GM18505 (cell line): ENCODE measurements around the gene TMEM35A.
"Not testable (repeated sequence)": the region's sequence is repeated elsewhere in the genome, so short reads cannot be mapped to it uniquely, and the experiment has no call there.

ENCODE experiments used
- ATAC-seq: cut with Tn5 transposase; IDR thresholded peaks from one replicate; pipeline ENCODE4 v1.9.1; 2021; ENCODE audit not compliant: unreplicated experiment
- POLR2A ChIP-seq: IDR thresholded peaks from 4 replicates; pipeline ENCODE4 v1.6.1; 2011; ENCODE audit warnings: borderline replicate concordance; ENCODE audit not compliant: insufficient read depth, insufficient read length; ENCODE audit errors: extremely low read depth

The TMEM35A gene, protein sequence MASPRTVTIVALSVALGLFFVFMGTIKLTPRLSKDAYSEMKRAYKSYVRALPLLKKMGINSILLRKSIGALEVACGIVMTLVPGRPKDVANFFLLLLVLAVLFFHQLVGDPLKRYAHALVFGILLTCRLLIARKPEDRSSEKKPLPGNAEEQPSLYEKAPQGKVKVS

DNA sequence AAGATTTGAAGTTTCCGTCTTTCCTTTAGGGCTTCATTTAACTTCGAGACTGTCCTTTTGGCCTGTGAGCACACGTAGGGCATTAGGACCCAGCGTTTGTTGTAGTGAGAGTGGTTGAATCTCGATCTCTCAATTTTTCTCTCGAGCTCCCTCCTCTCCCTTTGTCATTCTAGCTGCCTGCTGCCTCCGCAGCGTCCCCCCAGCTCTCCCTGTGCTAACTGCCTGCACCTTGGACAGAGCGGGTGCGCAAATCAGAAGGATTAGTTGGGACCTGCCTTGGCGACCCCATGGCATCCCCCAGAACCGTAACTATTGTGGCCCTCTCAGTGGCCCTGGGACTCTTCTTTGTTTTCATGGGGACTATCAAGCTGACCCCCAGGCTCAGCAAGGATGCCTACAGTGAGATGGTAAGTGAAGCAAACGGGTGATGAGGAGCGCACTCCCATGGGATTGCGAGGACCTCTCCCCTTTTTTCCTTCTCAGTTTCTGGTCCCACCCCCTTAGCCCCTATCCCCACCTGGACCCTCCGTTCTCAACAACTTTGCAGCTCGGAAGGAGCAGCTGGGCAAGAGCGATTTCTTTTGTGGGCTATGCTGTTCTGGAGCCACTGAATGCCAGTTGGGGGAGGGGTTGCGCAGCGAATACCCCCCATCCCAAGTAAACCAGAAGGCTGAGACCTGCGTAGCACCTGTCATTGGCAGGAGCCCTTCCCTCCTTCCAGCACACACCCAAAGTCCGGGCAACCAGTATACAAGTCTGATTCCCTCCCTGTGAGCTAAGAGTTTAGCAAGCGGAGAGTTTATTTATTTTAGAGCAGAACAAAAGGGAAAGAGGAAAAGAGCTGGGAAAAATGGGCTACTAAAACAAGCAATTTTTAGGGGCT, at the start of gene TMEM35A:
Gene TMEM35A (plus strand): TSS at position 164 of the 883 bp plus-strand sequence. CDS start 124 bp downstream, at position 288.
- ATAC-seq: no peak
- no peak for TF ChIP-seq POLR2A

GRCh38 chrX:101029665-101030064, 49.0 kb upstream of the TMEM35A start:
- no peak for TF ChIP-seq POLR2A
- no peak for ATAC-seq

- no peak for TF ChIP-seq POLR2A
- no peak for ATAC-seq
Observed at GRCh38 chrX:101037231-101037630, 41.4 kb upstream of the TMEM35A start.

- TF ChIP-seq POLR2A: no peak
- no peak for ATAC-seq
Observed at GRCh38 chrX:101040197-101040596, 38.5 kb upstream of the TMEM35A start.

DNA sequence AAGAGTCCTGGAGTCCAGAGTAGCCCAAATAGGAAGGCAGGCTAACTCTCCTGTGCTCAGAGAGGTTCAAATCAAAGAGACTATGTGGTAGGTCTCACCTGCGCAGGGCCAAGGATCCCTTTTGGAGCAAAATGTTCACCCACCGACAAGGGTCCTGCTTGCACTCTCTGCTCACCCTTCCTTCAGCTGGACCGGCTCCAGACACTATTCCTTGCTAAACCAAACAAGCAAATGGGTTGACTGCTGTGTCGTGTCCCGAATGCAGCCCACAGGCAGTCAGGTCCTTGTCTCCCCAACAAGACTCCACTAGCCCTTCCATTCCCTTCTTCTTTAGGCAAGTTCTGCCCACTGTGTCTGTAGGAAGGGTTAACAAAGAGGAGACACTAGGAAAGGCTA, 27.5 kb upstream of the TMEM35A start:
- no peak for TF ChIP-seq POLR2A
- no peak for ATAC-seq

DNA sequence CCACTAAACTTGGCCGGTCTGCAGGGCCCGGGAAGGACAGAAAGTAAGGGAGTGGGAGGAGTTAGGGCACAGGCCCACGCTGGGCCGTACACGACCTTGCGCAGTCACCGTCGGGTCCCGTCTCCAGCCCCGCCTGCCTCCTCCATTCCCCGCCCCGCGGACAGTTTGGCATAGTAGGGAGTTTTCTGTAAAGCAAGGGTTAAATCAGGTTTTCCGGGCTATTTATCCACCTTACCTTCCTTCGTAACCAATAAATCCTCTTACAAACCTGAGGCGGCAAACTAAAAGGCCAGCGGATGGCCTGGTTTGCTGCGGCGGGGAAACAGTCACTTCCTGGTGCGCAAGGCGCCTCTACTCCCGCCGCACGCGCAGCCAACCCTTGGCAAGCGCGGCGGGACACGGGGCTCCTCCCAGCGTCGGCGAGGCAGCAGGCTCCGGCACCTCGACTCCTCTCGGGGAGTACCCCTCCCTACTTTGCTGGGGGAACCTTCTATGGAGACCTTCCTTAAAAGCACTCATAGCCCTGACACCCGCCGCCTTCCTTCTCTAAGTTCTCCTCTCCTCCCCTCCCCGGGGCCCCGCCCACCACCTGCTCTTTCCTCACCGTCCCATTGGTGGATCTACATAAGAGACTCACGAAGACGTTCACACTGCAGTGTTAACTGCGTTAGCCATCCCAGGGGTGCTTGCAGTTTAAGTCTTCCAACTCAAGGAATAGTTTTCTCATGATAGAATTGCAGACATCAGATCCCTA, 27.0 kb upstream of the TMEM35A start, which contains the start of gene TRMT2B:
Gene TRMT2B (minus strand): TSS at position 563 of the 754 bp plus-strand sequence. CDS start 9,822 bp downstream, outside the sequence.
- peak; percentile 76 for TF ChIP-seq POLR2A
- peak; percentile 93 for ATAC-seq

DNA sequence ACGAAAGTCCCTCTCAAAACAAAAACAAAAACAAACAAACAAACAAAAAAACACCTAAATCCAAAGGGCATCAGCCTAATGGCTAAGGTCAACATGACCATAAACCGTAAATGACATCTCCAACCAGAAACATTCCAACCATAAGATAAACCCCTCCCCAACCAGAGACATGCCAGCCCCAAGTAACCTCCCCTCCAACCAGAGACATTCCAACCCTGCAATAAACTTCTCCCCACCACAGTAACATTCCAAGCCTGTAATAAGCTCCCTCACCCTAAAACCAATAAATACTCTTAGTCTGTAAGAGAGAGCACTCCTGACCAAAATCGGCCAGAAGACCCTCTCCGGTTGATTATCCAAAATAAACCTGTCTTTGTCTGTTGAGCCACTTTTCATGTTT, 22.1 kb upstream of the TMEM35A start:
- ATAC-seq: not testable (repeated sequence)

DNA sequence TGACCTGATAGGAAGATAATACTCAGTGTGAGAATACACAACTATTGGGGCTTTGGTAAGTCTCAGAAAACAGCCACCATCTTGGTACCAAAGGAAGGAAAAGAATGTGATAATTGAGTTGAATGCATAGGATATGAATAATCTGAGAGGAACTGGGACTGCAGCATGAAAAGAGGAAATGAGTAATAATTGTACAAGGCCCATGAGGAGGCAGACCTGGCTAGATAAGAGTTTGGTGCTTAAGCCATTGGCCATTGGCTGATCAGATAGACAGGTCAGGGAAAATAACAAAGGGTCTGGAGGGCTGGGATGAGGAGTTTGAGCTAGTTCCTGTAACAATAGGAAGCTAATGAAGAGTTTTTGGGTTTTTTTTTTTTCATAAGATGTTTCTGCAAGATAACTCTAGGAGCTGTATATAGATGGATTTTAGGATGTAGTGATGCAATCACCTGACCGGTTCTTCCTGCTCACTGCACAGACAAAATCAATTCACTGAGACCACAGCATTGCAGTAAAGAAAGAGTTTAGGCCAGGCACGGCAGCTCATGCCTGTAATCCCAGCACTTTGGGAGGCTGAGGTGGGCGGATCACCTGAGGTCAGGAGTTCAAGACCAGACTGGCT, 21.5 kb upstream of the TMEM35A start:
- no peak for TF ChIP-seq POLR2A
- peak; percentile 94 for ATAC-seq

GRCh38 chrX:101062176-101062575, 16.5 kb upstream of the TMEM35A start:
- ATAC-seq: no peak
- no peak for TF ChIP-seq POLR2A

GRCh38 chrX:101071582-101071981, 7.1 kb upstream of the TMEM35A start:
- no peak for ATAC-seq
- no peak for TF ChIP-seq POLR2A

DNA sequence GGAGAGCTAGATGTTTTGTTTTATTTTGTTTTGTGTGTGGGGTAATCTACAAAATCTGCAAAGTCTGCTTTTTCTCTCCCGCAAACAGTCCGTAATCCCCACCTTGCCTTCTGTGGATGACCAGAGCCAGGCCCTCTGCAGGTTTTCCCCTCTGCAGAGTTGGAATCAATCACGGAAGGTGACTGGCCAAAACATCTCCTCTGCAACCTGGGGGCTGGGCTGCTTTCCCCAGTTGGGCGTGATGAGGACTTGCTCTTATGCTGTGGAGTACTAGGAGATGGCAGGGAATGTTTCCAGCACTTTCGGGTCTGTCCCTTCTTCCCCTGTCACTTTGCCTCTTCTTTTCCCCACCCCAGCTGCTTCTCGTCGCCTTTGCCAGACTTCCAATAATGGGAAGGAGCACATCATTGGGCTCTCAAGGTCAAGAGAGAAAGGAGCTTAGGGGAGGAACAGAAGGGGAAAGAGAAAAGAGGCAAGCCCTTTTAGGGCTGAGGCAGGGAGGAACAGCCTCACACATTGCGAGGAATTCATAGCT, 1.1 kb downstream of the TMEM35A start:
- no peak for ATAC-seq
- no peak for TF ChIP-seq POLR2A

- no peak for ATAC-seq
- no peak for TF ChIP-seq POLR2A
Observed at GRCh38 chrX:101080326-101081124, 1.8 kb downstream of the TMEM35A start.
